GM19023 (cell line): ENCODE data around the gene TACC2.
"Not testable (repeated sequence)": the region's sequence is repeated elsewhere in the genome, so short reads cannot be mapped to it uniquely, and the experiment has no call there.

Experiments used
- ATAC-seq: cut with Tn5 transposase; IDR thresholded peaks from one replicate; pipeline ENCODE4 v1.9.1; 2021; ENCODE audit warnings: mild to moderate bottlenecking, moderate library complexity; ENCODE audit not compliant: unreplicated experiment

TACC2 gene

GRCh38 chr10:122057841-122058413 is 69.0 kb downstream of the TACC2 start:
- ATAC-seq: no peak

DNA sequence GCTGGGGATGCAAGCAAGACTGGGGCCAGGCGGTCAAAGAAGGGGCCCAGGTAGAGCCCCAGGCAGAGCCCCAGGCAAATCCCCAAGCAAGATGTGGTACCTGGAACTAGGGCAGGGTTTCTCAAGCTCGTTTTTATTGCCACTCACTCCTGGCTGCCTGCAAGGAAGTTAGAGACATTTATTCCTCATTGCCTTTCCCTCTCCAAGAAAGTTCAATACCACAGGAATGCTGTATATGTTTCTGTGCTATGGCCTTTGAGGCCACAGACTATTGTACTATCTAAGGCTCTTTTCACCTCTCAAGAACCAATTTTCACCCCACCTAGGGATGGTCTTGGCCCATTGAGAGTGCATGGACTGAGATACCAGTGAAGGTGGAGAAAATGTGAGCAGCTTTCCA is 71.3 kb downstream of the TACC2 start:
- no peak for ATAC-seq

GRCh38 chr10:122062831-122063674 is 74.1 kb downstream of the TACC2 start:
- no peak for ATAC-seq

DNA sequence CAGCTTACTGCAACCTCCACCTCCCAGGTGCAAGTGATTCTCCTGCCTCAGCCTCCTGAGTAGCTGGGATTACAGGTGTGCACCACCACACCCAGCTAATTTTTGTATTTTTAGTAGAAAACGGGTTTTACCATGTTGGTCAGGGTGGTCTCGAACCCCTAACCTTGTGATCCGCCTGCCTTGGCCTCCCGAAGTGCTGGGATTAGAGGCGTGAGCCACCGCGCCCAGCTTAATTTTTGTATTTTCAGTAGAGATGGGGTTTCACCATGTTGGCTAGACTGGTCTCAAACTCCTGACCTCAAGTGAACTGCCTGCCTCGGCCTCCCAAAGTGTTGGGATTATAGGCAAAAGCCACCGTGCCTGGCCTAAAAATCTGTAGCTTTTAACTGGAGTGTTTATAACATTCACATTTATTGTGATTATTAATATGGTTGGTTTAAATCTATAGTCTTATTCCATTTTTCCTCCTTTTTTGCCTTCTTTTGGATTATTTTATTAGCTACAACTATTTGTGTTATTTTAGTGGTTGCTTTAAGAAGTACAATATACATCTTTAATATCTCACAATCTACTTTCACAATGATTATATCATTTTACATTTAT is 77.5 kb downstream of the TACC2 start:
- ATAC-seq: not testable (repeated sequence)

GRCh38 chr10:122068844-122069243 is 79.9 kb downstream of the TACC2 start:
- no peak for ATAC-seq

DNA sequence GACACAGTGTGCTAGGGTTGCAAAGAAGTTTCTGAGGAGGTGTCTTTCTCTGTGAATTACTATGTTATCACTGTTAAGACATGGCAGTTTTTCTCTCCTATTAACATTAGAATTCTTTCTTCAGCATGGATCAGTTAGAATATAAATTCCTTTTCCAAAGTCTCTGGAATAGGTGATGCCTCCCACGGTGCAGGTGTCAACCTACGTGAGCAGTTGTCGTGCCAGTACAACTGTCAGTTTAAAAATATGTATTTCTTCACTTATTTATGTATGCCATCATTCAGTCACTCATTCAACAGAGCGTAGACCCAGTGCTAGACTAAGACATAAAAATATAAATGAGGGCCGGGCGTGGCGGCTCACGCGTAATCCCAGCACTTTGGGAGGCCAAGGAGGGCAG is 83.5 kb downstream of the TACC2 start:
- no peak for ATAC-seq

GRCh38 chr10:122073508-122073907 is 84.5 kb downstream of the TACC2 start:
- no peak for ATAC-seq

DNA sequence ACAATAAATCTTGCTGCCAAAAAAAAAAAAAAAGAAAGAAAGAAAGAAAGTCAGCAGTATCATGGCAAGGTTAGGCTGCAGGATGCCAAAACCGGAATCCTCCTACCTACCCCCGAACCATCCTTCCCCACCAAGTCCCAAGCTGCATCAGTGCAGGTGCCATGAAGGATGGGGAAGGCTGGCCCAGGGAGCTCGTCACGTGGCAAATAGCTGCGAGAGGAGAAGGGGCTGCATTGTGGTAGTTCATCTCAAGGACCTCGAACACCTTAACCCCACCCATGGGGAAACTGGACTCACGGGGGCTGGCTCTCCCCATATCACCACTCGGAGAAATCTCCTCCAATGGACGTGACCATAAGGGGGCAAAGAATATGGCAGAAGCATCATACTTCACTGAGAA is 86.2 kb downstream of the TACC2 start:
- ATAC-seq: no peak

GRCh38 chr10:122075876-122076275 is 86.9 kb downstream of the TACC2 start:
- ATAC-seq: not testable (repeated sequence)

DNA sequence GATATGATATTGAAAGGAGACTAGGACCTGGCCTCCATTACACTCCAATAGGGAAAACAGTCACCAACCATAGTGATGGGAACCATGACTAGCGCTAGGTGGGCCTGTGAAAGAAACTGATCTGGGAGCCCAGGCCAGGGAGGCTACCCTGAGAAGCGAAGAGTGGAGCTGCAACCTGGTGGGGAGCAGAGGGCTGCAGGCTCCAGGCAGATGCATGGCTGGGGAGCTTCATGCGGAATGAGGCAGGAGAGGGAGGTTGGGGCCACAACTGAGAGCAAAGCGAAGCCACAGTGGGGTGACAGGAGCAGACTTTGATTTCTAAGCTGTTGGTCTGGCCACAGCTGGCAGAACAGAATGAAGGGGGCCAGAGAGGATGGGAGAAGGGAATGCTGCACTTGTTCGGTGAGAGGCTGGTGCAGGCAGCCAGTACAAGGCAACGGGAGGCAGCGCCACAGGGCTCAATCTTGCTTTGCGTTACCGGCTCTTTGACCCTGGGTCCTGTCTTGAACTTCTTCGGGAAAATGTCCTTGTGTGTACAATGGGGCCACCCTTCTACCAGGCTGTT is 88.4 kb downstream of the TACC2 start:
- ATAC-seq: no peak

GRCh38 chr10:122078326-122078725 is 89.4 kb downstream of the TACC2 start:
- no peak for ATAC-seq

- no peak for ATAC-seq
These were observed 90.2 kb downstream of the TACC2 start for GRCh38 chr10:122078965-122079795.

DNA sequence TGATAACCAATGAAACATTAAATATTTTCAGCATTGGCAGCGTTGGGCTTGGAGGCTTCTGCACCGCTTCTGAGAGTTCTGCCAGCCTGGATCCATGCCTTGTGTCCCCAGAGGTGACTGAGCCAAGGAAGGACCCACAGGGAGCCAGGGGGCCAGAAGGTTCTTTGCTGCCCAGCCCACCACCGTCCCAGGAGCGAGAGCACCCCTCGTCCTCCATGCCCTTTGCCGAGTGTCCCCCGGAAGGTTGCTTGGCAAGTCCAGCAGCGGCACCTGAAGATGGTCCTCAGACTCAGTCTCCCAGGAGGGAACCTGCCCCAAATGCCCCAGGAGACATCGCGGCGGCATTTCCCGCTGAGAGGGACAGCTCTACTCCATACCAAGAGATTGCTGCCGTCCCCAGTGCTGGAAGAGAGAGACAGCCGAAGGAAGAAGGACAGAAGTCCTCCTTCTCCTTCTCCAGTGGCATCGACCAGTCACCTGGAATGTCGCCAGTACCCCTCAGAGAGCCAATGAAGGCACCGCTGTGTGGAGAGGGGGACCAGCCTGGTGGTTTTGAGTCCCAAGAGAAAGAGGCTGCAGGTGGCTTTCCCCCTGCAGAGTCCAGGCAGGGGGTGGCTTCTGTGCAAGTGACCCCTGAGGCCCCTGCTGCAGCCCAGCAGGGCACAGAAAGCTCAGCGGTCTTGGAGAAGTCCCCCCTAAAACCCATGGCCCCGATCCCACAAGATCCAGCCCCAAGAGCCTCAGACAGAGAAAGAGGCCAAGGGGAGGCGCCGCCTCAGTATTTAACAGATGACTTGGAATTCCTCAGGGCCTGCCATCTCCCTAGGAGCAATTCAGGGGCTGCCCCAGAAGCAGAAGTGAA is 93.9 kb downstream of the TACC2 start:
- no peak for ATAC-seq

DNA sequence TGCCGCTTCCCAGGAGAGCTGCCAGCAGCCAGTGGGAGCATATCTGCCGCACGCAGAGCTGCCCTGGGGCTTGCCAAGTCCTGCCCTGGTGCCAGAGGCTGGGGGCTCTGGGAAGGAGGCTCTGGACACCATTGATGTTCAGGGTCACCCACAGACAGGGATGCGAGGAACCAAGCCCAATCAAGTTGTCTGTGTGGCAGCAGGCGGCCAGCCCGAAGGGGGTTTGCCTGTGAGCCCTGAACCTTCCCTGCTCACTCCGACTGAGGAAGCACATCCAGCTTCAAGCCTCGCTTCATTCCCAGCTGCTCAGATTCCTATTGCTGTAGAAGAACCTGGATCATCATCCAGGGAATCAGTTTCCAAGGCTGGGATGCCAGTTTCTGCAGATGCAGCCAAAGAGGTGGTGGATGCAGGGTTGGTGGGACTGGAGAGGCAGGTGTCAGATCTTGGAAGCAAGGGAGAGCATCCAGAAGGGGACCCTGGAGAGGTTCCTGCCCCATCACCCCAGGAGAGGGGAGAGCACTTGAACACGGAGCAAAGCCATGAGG is 94.6 kb downstream of the TACC2 start:
- ATAC-seq: no peak

DNA sequence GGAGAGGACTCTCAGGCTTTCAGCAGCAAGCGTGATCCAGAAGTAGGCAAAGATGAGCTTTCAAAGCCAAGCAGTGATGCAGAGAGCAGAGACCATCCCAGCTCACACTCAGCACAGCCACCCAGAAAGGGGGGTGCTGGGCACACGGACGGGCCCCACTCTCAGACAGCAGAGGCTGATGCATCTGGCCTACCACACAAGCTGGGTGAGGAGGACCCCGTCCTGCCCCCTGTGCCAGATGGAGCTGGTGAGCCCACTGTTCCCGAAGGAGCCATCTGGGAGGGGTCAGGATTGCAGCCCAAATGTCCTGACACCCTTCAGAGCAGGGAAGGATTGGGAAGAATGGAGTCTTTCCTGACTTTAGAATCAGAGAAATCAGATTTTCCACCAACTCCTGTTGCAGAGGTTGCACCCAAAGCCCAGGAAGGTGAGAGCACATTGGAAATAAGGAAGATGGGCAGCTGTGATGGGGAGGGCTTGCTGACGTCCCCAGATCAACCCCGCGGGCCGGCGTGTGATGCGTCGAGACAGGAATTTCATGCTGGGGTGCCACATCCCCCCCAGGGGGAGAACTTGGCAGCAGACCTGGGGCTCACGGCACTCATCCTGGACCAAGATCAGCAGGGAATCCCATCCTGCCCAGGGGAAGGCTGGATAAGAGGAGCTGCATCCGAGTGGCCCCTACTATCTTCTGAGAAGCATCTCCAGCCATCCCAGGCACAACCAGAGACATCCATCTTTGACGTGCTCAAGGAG is 95.5 kb downstream of the TACC2 start:
- no peak for ATAC-seq

DNA sequence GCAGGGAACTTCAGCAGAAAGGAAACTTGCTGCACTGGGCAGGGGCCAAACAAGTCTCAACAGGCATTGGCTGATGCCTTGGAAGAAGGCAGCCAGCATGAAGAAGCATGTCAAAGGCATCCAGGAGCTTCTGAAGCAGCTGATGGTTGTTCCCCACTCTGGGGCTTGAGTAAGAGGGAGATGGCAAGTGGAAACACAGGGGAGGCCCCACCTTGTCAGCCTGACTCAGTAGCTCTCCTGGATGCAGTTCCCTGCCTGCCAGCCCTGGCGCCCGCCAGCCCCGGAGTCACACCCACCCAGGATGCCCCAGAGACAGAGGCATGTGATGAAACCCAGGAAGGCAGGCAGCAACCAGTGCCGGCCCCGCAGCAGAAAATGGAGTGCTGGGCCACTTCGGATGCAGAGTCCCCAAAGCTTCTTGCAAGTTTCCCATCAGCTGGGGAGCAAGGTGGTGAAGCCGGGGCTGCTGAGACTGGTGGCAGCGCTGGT is 96.5 kb downstream of the TACC2 start:
- no peak for ATAC-seq

GRCh38 chr10:122086416-122087240 is 97.7 kb downstream of the TACC2 start:
- no peak for ATAC-seq

DNA sequence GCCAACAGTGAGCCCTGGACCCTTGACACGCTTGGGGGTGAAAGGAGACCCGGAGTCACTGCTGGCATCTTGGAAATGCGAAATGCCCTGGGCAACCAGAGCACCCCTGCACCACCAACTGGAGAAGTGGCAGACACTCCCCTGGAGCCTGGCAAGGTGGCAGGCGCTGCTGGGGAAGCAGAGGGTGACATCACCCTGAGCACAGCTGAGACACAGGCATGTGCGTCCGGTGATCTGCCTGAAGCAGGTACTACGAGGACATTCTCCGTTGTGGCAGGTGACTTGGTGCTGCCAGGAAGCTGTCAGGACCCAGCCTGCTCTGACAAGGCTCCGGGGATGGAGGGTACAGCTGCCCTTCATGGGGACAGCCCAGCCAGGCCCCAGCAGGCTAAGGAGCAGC is 98.5 kb downstream of the TACC2 start:
- no peak for ATAC-seq
